ENCODE measurements around the gene STK32C.
"Not testable (repeated sequence)": the region's sequence is repeated elsewhere in the genome, so short reads cannot be mapped to it uniquely, and the experiment has no call there.

STK32C gene

DNA sequence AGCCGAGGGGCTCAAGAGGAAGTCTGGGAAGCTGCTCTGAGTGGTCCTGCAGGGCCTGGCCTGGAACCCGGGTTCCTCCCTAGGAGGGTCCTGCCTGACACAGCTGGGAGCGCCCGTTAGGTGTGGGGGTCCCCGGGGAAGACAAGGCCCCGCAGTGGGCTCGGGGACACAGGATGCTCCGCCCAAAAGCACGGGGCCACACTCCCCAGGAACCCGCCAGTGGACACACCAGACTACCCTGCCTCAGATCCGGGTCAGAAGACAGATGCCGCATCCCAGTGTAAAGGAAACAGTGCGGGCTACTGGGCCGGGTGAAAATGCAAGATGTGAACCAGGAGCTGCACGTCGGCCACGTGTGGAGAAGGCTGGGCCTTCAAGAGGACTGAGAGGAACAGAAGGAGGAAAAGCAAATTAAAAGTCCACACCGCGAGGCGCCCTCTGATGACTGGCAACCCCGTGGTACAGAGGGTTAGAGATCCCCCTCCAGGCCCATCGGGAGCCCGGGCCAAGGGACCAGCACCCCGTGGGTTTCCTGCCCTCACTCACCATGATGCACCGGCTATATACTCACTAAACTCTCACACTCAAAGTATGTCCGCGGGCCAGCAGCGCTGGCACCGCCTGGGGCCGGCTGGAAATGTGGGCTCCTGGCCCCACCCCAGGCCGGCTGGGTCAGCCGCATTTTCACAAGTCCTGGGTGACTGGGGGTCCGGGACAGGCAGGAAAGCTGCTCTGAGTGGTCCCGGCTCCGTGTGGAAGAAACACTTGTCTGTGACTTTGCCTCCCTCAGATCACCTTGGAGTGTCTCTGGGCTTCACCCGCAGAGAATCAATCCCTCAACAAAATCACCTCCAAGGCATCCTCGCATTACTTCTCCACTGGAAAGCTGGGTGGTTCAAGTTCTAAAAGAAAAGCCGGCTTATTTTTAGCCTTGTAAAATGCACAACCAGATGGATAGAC lies 6.1 kb downstream of the STK32C start:
- no peak for DNase-seq (ENCODE audit: low read depth)

GRCh38 chr10:132300582-132300981 lies 7.2 kb downstream of the STK32C start:
- DNase-seq (ENCODE audit: low read depth), result peak; percentile 30

GRCh38 chr10:132299371-132300336 lies 8.1 kb downstream of the STK32C start:
- no peak for DNase-seq (ENCODE audit: low read depth)

GRCh38 chr10:132298038-132298881 lies 9.5 kb downstream of the STK32C start:
- DNase-seq (ENCODE audit: low read depth), result no peak

GRCh38 chr10:132297526-132297925 lies 10.2 kb downstream of the STK32C start:
- no peak for DNase-seq (ENCODE audit: low read depth)

DNA sequence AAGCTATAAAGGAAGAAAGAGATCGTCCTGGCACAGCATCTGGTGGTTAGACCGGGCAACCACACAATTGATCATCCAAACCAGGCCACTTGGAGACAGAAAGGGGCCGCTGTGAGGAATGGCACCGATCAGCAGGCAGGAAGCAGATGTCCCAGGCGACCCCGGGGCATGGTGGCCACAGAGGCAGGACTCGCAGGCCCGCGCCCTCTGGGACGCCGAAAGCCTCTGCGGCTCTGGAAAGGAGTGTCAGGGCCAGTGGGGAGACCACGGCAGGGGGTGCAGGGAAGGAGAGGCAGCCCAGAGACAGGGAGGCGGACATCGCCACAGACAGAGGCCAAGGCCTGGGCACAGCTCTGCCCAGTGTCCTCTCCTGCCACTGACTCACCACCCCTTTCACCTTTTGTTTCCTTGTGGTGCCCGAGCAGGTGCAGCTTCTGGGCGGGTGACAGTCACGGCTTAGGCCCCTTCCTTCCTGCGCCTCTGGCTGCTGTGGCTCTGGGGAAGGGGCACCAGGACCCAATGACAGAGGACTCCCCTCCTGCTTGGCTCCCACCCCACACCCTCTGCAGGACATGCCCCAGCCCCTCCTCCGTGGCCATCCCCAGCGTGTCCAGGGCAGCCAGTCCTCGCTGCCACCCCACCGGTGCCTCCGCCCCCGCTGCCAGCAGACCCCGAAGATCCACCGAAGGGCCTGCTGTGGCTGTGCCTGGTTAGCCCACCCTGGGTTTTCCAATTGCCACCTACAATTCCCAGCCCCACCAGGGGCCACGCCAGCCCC lies 10.9 kb downstream of the STK32C start:
- no peak for DNase-seq (ENCODE audit: low read depth)

DNA sequence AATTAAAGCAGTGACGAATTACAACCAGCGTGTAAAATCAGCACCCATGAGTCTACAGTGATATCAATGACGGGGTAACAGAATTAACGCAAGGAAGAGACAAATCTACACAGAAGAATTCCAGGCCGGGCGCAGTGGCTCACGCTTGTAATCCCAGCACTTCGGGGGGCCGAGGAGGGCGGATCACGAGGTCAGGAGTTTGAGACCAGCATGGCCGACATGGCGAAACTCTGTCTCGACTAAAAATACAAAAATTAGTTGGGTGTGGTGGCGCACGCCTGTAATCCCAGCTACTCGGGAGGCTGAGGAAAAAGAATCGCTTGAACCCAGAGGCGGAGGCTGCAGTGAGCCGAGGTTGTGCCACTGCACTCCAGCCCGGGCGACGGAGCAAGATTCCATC lies 12.3 kb downstream of the STK32C start:
- not testable (repeated sequence) for DNase-seq (ENCODE audit: low read depth)

GRCh38 chr10:132294561-132295318 lies 13.0 kb downstream of the STK32C start:
- no peak for DNase-seq (ENCODE audit: low read depth)

- no peak for DNase-seq (ENCODE audit: low read depth)
Measured at GRCh38 chr10:132293813-132294520, 13.8 kb downstream of the STK32C start.

- no peak for DNase-seq (ENCODE audit: low read depth)
Measured at GRCh38 chr10:132293201-132293812, 14.4 kb downstream of the STK32C start.

GRCh38 chr10:132292287-132293200 lies 15.2 kb downstream of the STK32C start:
- no peak for DNase-seq (ENCODE audit: low read depth)

DNA sequence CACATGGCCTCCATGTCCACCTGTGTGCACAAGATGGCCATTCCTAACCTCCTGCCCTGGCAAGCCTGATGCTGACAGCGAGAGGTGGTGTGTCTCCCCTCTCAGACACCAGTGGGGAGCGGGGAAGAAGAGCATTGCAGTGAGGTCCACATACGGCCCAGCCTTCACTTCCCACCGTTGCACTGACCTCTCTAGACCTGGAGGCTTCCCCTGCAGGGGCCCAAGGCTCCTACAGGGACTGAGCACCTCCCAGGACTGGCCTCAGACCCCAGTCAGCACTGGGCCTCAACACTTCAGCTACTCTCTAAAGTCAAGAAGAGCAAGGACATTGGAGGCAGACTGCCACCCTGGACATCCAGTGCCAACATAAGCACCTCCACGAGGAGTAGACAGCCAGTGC lies 15.9 kb downstream of the STK32C start:
- DNase-seq (ENCODE audit: low read depth), result no peak

DNA sequence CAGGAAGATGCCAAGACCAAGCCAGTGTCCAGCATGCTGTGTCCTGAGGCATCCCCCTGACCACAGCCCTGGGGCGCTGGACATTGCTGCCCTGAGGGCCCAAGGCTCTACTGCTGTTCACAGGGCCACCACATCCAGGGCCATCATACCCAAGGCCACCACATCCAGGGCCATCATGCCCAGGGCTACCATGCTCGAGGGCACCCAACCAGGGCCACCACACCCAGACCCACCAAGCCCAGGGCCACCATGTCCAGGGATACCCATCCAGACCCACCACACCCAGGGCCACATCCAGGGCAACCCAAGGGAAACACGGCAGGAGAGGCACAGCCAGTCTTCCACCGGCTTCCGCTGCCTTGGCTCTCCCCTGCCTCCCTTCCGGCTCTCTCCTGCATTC lies 17.1 kb downstream of the STK32C start:
- DNase-seq (ENCODE audit: low read depth), result no peak

DNA sequence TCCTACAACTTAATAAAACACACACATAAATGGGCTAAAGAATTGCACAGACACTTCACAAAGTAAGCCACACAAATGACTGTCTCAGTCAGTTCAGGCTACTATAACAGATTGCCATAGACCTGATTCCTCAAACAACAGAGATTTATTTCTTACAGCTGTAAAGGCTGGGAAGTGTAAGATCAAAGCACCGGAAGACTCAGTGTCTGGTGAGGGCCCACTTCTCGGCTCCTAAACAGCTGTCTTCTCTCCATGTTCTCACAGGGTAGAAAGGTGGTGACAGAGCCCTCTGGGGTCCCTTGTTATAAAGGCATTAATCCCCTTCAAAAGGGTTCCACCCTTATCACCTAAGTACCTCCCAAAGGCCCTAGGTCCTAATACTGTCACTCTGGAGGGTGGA lies 18.3 kb downstream of the STK32C start:
- no peak for DNase-seq (ENCODE audit: low read depth)

DNA sequence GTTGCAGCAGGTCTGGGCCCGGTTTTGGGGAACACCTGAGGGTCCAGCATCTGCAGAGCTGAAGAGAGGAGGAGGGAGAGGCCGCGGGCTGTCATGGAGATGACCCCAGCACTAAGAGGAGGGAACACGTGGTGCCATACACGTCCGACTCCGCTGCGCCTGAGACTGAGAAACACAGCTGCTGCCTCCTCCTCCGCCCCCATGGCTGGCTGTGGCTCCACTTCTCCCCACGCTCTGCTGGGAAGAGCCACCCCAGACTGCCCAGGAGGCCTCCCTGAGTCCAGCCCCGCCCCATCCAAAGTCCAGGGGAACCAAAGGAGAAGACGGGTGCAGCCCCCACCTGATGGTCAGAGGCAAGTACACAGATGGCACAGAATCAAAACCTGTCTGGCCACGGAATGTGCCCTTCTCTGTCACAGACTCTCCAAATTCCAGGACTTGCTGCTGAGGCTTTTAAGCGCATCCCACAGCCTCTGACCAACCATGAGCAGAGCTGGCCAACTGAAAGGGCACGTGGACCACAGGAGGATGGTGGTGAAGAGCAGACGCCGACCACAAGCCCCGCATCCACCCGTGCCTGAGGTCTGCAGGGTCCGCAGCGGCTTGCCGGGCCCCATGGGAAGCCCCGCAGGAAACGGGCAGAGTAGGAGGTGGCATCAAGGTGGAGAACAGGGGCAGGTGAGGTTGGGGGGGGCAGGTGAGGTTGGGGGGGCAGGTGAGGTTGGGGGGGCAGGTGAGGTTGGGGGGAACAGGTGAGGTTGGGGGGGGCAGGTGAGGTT lies 24.0 kb downstream of the STK32C start:
- no peak for DNase-seq (ENCODE audit: low read depth)

- DNase-seq (ENCODE audit: low read depth), result no peak
Measured at GRCh38 chr10:132282667-132283603, 24.8 kb downstream of the STK32C start.

Measured in amniotic epithelial cell (primary cell).